ENCODE measurements around the gene TBC1D5. TPM values are rescaled to one million over a fixed set of nuclear protein-coding genes. Genes with fewer than 3 reads are reported as not detected.
"Not testable (repeated sequence)": the region's sequence is repeated elsewhere in the genome, so short reads cannot be mapped to it uniquely, and the experiment has no call there.

TBC1D5 gene
- total RNA-seq, 3 donors from 2014 or later: 33.1 to 56.1 (median 44.1) TPM

DNA sequence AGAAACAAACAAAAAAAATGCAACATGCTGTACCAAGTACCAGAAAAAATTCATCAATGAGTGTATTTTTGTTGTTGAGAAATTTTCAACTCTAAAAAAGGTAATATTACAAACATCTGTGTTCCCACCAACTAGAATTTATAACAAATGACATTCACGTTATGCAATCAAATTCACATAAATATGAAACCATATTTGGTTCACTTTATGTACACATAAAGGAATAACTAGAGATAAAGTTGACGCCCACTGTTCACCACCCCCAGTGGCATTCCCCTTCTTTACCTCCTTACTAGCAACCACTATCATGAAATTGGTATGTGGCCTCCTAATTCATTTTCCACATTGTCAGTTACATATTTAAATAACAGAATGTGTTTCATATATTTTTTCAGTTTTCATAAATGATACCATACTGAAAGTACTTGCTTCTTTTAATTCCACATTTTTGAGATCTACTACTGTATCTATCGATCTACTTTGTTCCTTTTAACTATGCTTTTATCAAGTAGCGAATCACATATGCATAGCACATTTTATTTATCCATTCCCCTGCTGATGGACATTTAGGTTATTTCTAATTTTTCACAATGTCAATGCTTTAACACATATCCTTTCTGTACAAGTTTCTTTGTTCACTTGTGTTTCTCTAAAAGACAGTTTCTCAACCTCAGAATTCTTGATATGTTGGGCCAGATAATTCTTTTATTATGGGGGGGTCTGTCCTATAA is 34.5 kb downstream of the TBC1D5 start:
- no peak for TF ChIP-seq CTCF (IDR thresholded peaks at IDR 0.05)
- no peak for DNase-seq

GRCh38 chr3:17705991-17706390 is 36.4 kb downstream of the TBC1D5 start:
- H3K4me1 ChIP-seq (ENCODE audit: low read depth); H3K4me3 ChIP-seq; H3K9me3 ChIP-seq; ATAC-seq; H3K36me3 ChIP-seq (ENCODE audit: low read depth); DNase-seq; intact Hi-C loops (cut with DNase I, micrococcal nuclease): not testable (repeated sequence)

More for the DNA sequence above, 34.5 kb downstream of the TBC1D5 start:
- intact Hi-C loops (cut with DNase I, micrococcal nuclease): no loop called here
- ATAC-seq: no peak
- no peaks in the 10 kb centered on the region for H3K4me1 ChIP-seq (ENCODE audit: low read depth)
- no peaks in the 10 kb centered on the region for H3K36me3 ChIP-seq (ENCODE audit: low read depth)
- no peaks in the 10 kb centered on the region for H3K9me3 ChIP-seq
- H3K4me3 ChIP-seq: no peak overlapping the region

DNA sequence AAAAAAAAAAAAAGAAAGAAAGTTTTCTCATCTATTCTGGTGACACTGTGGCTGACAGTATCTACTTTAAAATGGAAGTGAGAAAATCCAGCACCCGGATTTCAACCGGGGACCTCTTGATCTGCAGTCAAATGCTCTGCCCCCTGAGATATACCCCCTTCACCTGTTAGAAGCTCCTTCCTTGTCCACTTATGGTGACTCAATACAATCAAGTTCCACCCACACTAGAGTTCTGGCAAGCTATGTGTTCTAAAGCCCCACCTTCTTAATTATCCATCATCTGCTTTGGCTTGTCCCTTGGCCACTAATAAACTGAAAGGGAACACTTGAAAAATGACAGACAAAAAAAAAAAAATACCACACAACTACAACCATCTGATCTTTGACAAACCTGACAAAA is 42.6 kb downstream of the TBC1D5 start:
- not testable (repeated sequence) for H3K4me1 ChIP-seq (ENCODE audit: low read depth); DNase-seq
- ATAC-seq: peak; percentile 57

GRCh38 chr3:17695665-17696064 is 46.8 kb downstream of the TBC1D5 start:
- H3K4me1 ChIP-seq (ENCODE audit: low read depth); H3K36me3 ChIP-seq (ENCODE audit: low read depth); ATAC-seq; H3K4me3 ChIP-seq; intact Hi-C loops (cut with DNase I, micrococcal nuclease); DNase-seq; H3K9me3 ChIP-seq: not testable (repeated sequence)

More for the DNA sequence above, 42.6 kb downstream of the TBC1D5 start:
- intact Hi-C loops (cut with DNase I, micrococcal nuclease); H3K4me3 ChIP-seq; H3K36me3 ChIP-seq (ENCODE audit: low read depth); H3K9me3 ChIP-seq: not testable (repeated sequence)

- H3K4me1 ChIP-seq (ENCODE audit: low read depth); H3K4me3 ChIP-seq; DNase-seq; ATAC-seq; intact Hi-C loops (cut with DNase I, micrococcal nuclease); H3K36me3 ChIP-seq (ENCODE audit: low read depth); H3K9me3 ChIP-seq: not testable (repeated sequence)
Observed at GRCh38 chr3:17693670-17693999, 48.8 kb downstream of the TBC1D5 start.

GRCh38 chr3:17692846-17693669 is 49.4 kb downstream of the TBC1D5 start:
- H3K9me3 ChIP-seq; H3K4me1 ChIP-seq (ENCODE audit: low read depth); H3K4me3 ChIP-seq; H3K36me3 ChIP-seq (ENCODE audit: low read depth); intact Hi-C loops (cut with DNase I, micrococcal nuclease): not testable (repeated sequence)
- DNase-seq: peak; percentile 14 to 64 (median 39)
- peak; percentile 32 for ATAC-seq

- H3K36me3 ChIP-seq (ENCODE audit: low read depth): no peaks in the 10 kb centered on the region
- ATAC-seq: peak; percentile 100
- H3K4me3 ChIP-seq: no peak overlapping the region
- H3K9me3 ChIP-seq: no peaks in the 10 kb centered on the region
- intact Hi-C loops (cut with DNase I, micrococcal nuclease): no loop called here
- H3K4me1 ChIP-seq (ENCODE audit: low read depth): peaks cover 13% of the 10 kb centered on the region
- TF ChIP-seq CTCF (IDR thresholded peaks at IDR 0.05): no peak
- DNase-seq: no peak
Observed at GRCh38 chr3:17687566-17687965, 54.9 kb downstream of the TBC1D5 start.

- H3K9me3 ChIP-seq: no peaks in the 10 kb centered on the region
- H3K36me3 ChIP-seq (ENCODE audit: low read depth): no peaks in the 10 kb centered on the region
- H3K4me1 ChIP-seq (ENCODE audit: low read depth): peaks cover 16% of the 10 kb centered on the region
- intact Hi-C loops (cut with DNase I, micrococcal nuclease): no loop called here
- TF ChIP-seq CTCF (IDR thresholded peaks at IDR 0.05): no peak
- DNase-seq (no peak), ATAC-seq (peak; percentile 41)
- H3K4me3 ChIP-seq: no peak overlapping the region
Observed at GRCh38 chr3:17686613-17687012, 55.8 kb downstream of the TBC1D5 start.

All from mucosa of descending colon (tissue), 3 donors.